HG03039 (cell line): ENCODE measurements around the gene LIMS1.
"Not testable (repeated sequence)": the region's sequence is repeated elsewhere in the genome, so short reads cannot be mapped to it uniquely, and the experiment has no call there.

Experiments
- ATAC-seq: cut with Tn5 transposase; IDR thresholded peaks from one replicate; pipeline ENCODE4 v1.9.1; 2021; ENCODE audit warnings: mild to moderate bottlenecking, moderate library complexity; ENCODE audit not compliant: unreplicated experiment

Gene LIMS1

DNA sequence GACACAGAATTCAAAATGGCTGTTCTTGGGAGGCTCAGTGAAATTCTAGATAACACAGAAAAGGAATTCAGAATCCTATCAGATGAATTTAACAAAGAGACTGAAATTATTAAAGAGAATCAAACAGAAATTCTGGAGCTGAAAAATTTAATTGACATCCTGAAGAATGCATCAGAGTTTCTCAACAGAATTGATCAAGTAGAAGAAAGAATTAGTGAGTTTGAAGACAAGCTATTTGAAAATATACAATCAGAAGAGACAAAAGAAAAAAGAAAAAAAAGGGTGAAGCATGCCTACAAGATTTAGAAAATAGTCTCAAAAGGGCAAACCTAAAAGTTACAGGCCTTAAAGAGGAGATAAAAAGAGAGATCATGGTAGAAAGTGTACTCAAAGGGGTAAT, 173.0 kb downstream of the LIMS1 start:
- no peak for ATAC-seq

DNA sequence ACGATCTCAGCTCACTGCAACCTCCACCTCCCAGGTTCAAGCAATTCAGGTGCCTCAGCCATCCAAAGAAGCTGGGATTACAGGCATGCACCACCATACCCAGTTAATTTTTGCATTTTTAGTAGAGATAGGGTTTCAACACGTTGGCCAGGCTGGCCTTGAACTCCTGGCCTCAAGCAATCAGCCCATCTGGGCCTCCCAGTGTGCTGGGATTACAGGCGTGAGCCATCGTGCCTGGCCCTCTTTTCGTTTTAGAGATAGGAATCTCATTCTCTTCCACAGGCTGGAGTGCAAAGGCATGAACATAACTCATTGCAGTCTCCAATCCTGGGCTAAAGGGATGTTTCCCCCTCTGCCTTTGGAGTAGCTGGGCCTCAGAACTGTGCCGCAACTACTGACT, 182.7 kb downstream of the LIMS1 start:
- ATAC-seq = not testable (repeated sequence)

DNA sequence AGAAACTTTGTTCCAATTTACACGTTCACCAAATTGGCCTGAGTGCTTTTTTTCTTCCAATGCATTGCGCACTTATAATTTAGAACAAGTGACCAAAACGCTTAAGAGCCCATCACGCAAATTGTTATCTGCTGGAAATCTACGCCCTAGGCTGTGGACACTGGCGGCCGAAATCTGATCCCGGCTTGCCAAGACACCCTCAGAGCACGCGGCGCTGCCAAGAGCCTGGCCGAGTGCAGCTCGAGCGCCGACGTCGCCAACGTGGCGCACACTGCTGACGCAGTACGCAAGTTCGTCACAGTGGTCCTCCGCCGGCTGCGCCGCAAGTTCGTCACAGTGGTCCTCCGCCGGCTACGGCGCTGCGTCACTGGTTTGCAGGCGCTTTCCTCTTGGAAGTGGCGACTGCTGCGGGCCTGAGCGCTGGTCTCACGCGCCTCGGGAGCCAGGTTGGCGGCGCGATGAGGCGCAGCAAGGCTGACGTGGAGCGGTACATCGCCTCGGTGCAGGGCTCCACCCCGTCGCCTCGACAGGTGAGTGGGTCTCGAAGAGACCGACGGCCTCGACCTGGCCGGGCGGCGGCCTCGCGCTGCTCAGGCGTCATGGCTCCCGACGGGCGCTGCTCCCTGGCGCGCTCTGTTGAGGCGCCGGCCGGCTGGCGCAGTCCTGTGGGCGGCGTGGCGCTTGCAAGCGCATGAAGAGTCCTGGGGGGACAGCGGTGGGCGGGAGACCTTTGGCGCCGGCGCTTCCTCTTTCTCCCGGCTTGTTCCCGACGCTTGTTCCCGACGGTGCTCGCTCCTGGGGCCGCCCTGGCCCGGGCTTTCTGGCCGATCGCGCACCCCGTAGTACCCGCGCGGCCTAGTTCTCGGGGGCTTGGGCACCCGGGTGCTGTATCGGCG, 185.1 kb downstream of the LIMS1 start, which contains the start of gene RANBP2:
TSS of gene RANBP2 (plus strand) at position 334 of the 896 bp plus-strand sequence. CDS start at position 459, 125 bp downstream.
- ATAC-seq = peak; percentile 98

DNA sequence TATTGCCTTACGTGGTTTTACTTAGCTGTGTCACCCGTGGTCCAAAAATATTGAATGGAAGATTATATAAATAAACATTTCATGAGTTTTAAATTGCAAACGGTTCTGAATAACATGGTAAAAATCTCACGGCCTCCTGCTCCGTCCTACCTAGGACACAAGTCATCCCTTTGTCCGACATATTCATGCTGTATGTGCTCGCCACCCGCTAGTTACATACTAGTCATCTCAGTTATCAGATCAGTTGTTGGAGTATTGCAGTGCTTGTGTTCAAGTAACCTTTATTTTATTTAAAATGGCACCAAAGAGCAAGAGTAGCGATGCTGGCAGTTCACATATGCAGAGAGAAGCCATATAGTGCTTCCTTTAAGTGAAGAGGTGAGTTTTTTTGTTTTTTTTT, 191.8 kb downstream of the LIMS1 start:
- not testable (repeated sequence) for ATAC-seq

DNA sequence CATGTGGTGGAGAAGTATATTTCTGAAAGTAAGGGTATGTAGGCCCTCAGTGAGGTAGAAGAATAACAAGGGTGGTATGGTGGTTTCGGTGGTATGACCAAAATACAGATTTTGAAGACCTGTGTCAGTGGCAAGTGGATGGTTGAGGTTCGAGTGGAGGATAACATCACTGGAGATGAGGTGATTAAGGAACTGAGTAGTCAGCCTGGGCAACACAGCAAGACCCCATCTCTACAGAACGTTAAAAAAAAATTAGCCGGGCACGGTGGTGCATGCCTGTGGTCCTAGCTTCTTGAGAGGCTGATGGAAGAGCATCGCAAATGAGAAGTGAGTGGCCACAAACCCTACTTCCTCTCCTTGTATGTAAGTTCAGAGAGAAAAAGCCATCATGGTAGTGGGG, 200.4 kb downstream of the LIMS1 start:
- not testable (repeated sequence) for ATAC-seq
